ENCODE measurements around the gene SLC12A7. TPM values are rescaled to one million over a fixed set of nuclear protein-coding genes. Genes with fewer than 3 reads are reported as not detected.

SLC12A7 gene
- total RNA-seq, 1 donor from 2014 or later = 4.9 TPM

DNA sequence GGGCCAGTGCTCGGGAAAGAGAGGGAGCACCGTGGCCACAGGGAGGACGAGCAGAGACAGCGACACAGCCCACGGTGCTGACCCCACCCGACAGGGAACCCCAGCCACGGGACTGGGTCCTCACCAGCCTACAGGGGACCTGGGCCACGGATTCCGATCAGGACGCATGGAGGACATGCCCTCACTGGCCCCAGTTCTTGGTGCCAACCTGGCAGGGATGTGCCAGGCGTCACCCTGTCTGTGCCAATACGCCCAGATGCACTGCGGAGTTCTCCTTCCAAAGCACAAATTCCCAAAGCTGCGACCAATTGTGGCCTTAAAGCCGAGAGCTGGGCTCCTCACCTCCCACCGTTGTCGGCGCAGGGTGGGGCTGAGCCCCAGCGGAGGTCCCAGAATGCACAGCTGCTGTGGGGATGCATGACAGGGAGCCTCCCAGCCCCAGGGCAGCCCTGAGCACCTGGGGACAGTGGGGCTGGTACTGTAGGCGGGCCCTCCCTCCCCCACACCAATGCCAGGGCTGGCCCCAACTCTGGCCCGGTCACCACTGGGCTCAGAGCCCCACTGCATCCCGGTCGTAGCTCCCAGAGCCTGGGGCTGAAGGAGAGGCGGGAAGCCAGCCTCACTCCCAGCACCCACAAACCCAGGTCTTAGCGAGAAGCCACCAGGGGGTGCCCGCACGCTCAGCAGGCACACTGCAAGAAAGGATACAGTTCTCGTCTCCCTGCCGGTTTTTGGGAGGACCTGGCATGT is 59.0 kb downstream of the SLC12A7 start:
- H3K27me3 Mint-ChIP-seq (ENCODE audit: low read depth) = peaks cover 2% of the 10 kb centered on the region
- no peak overlapping the region for H3K27ac Mint-ChIP-seq (ENCODE audit: unreplicated experiment)
- H3K36me3 Mint-ChIP-seq (ENCODE audit: low read depth) = peaks cover 3% of the 10 kb centered on the region
- TF ChIP-seq, protein P1, sequence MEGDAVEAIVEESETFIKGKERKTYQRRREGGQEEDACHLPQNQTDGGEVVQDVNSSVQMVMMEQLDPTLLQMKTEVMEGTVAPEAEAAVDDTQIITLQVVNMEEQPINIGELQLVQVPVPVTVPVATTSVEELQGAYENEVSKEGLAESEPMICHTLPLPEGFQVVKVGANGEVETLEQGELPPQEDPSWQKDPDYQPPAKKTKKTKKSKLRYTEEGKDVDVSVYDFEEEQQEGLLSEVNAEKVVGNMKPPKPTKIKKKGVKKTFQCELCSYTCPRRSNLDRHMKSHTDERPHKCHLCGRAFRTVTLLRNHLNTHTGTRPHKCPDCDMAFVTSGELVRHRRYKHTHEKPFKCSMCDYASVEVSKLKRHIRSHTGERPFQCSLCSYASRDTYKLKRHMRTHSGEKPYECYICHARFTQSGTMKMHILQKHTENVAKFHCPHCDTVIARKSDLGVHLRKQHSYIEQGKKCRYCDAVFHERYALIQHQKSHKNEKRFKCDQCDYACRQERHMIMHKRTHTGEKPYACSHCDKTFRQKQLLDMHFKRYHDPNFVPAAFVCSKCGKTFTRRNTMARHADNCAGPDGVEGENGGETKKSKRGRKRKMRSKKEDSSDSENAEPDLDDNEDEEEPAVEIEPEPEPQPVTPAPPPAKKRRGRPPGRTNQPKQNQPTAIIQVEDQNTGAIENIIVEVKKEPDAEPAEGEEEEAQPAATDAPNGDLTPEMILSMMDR (IDR thresholded peaks at IDR 0.05) = no peak
- no peak overlapping the region for H3K4me3 Mint-ChIP-seq (ENCODE audit: unreplicated experiment)
- H3K4me1 Mint-ChIP-seq (ENCODE audit: low read depth) = no peaks in the 10 kb centered on the region
- no peak for DNase-seq (ENCODE audit: low spot score)
- H3K9me3 Mint-ChIP-seq (ENCODE audit: low read depth) = no peaks in the 10 kb centered on the region

- peaks cover 2% of the 10 kb centered on the region for H3K27me3 Mint-ChIP-seq (ENCODE audit: low read depth)
- no peaks in the 10 kb centered on the region for H3K4me1 Mint-ChIP-seq (ENCODE audit: low read depth)
- no peaks in the 10 kb centered on the region for H3K9me3 Mint-ChIP-seq (ENCODE audit: low read depth)
- H3K4me3 Mint-ChIP-seq (ENCODE audit: unreplicated experiment) = no peak overlapping the region
- no peak overlapping the region for H3K27ac Mint-ChIP-seq (ENCODE audit: unreplicated experiment)
- TF ChIP-seq, protein P1 (IDR thresholded peaks at IDR 0.05) = no peak
- peaks cover 3% of the 10 kb centered on the region for H3K36me3 Mint-ChIP-seq (ENCODE audit: low read depth)
- no peak for DNase-seq (ENCODE audit: low spot score)
These were observed 59.8 kb downstream of the SLC12A7 start for GRCh38 chr5:1052076-1052475.

- TF ChIP-seq, protein P1 (IDR thresholded peaks at IDR 0.05) = no peak
- Mint-ChIP-seq H3K9me3 (ENCODE audit: low read depth) (no peaks in the 10 kb centered on the region), H3K36me3 (ENCODE audit: low read depth) (peaks cover 4% of the 10 kb centered on the region), H3K27ac (ENCODE audit: unreplicated experiment) (no peak overlapping the region), H3K27me3 (ENCODE audit: low read depth) (peaks cover 5% of the 10 kb centered on the region), H3K4me3 (ENCODE audit: unreplicated experiment) (no peak overlapping the region), H3K4me1 (ENCODE audit: low read depth) (no peaks in the 10 kb centered on the region)
- no peak for DNase-seq (ENCODE audit: low spot score)
These were observed 60.5 kb downstream of the SLC12A7 start for GRCh38 chr5:1051366-1051720.

DNA sequence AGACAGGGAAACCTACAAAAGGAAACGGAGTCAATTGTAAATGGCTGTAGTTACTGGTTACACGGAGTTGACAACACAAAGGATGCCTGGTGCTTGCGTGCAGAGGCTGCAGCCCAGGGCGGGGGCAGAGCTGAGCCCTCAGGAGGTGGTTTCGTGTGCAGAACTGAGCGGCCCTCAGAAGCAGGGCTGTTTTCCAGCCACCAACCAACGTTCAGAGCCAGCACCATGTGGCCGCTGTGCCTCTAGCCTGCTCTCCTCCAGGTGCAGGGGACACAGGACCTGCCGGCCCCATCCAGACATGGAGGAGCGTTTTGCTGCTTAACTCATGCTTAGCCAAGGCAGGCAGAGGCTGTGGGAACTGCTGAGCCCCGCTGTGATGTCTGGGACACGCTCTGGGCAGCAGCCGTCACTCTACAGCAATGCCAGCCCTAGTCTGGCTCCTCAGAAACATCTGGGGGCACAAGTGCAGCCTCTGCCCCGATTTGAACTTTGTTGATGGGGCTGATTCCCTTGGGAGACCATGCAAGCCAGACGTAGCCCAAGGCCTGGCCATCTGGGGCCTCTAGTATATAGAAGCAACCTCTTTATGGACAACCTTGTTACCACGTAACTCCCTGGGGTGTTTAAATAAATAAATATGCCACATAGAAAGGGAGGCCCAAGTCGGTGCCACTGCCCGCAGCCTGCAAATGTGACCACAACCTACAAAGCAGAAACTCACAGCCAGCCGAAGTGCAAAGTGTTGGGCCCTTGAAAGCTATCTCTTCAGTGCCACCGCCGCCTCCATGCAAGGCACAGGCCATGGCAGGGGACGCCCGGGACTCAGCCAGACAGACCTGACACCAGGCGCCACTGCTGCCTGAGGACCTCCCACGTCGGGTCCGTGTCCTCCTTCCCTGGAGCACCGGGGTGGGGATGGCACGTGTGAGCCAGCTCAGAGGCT is 61.2 kb downstream of the SLC12A7 start:
- Mint-ChIP-seq H3K27ac (ENCODE audit: unreplicated experiment) (no peak overlapping the region), H3K27me3 (ENCODE audit: low read depth) (peaks cover 7% of the 10 kb centered on the region), H3K36me3 (ENCODE audit: low read depth) (peaks cover 4% of the 10 kb centered on the region), H3K9me3 (ENCODE audit: low read depth) (no peaks in the 10 kb centered on the region), H3K4me1 (ENCODE audit: low read depth) (no peaks in the 10 kb centered on the region), H3K4me3 (ENCODE audit: unreplicated experiment) (no peak overlapping the region)
- TF ChIP-seq, protein P1 (IDR thresholded peaks at IDR 0.05) = no peak
- no peak for DNase-seq (ENCODE audit: low spot score)

All from chondrocyte (in vitro differentiated cells).